HG02759 (cell line): ENCODE results near the gene INSC.
A peak's percentile ranks its signal among the peaks of the same experiment; 100 is the strongest.

Experiments used
- ATAC-seq: cut with Tn5 transposase; IDR thresholded peaks from one replicate; pipeline ENCODE4 v1.9.1; 2021; ENCODE audit warnings: mild to moderate bottlenecking, moderate library complexity; ENCODE audit not compliant: unreplicated experiment

The INSC gene

DNA sequence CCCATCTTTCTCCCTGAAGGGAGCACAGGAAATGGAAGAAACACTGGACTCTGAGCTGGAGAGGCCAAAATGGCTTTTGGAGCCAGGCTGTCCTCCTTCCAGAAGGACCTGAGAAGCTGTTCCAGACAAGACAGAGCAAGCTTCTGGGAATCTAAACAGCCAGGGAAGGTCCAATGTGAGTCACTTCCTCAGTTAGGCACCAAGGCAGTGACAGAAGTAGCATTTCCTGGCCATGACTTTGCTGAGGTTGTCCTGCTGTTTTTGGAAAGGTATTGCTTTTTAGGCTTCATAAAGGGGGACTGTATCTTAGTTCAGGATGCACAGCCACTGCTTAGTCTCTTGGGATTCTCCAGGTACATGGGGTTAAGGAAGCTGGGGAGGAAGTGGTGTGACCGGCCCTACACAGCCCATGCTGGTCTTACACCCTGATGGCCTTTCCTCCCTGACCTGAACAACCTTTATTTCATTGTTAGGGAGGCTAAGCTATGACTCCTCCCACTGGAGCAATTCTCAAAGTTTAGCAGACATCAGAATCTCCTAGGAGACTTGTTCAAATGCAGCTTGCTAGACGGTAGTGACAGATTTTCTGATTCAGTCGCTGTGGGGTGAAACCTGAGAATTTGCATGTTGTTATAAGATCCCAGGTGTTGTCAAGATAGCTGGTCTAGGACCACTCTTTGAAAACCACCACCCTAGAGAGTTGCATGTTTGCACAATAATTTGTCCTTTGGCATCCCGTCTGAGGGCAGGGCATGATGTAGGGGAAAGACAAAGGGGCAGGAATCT, 6.8 kb upstream of the INSC start:
- peak; percentile 64 for ATAC-seq

- no peak for ATAC-seq
Observed at GRCh38 chr11:15108592-15109130, 6.1 kb upstream of the INSC start.

- ATAC-seq: no peak
Observed at GRCh38 chr11:15109602-15110001, 5.1 kb upstream of the INSC start.

GRCh38 chr11:15111215-15111614, 3.5 kb upstream of the INSC start:
- ATAC-seq: no peak

DNA sequence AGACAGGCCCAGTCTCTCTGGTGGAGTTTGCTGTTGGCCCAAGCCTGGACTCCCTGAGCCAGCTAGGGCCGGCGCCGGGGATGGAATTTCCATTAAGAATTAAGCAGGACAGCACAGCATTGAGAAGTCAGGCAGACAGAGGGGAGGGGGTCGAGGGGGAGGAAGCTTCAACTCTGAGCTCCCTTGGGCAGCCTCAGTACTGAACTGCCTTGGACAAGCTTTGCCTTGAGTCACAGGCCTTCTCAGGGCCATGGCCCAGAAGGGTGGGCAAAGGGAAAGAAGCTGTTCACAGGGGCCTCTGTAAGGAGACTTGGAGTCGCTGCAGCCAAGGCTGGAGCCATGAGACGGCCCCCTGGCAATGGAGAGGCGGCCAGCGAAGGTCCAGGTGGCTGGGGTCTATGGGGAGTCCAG, 2.6 kb upstream of the INSC start:
- ATAC-seq: no peak

GRCh38 chr11:15113381-15113780, 1.3 kb upstream of the INSC start:
- ATAC-seq: peak; percentile 93

- ATAC-seq: no peak
Observed at GRCh38 chr11:15115686-15116085, 963 bp downstream of the INSC start.

DNA sequence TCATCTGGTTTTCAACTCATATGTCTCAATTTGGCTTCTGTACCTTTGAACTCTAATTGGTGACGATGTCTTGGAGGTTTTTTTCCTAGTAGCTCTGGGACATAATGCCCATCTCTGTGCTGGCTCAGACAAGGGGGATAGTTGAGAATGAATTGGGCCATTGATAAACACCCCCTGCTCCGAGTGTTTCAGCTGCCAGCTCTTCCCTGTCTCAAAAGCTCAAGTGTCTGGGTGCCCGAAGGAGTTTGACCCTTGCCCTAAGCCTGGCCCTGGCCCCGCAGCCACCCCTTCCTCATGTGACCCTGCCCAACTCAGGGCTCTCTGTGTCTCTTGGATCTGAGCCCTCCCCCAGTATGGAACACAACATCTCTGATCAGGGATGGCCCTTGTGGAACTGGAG, 3.0 kb downstream of the INSC start:
- no peak for ATAC-seq

DNA sequence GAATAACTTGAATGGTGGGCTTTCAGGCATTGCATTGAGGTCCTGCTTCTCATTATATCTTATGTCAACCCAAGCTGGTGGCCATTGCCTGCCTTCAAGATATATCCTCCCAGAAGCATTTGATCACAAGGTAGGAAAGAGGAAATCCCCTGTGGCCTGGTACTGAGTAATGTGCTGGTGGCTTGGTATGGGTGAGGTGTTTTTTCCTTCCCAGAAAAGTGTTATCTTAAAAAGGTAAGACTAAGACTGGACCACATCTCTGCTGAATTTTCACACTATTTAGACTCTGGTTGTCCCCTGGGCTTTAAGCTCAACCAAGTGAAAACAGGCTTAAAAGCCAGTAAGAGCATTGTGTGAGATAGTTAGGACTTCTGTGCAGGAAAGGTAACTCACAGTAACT, 3.7 kb downstream of the INSC start:
- ATAC-seq: no peak

- ATAC-seq: no peak
Observed at GRCh38 chr11:15119352-15119751, 4.6 kb downstream of the INSC start.

GRCh38 chr11:15119826-15120225, 5.1 kb downstream of the INSC start:
- ATAC-seq: no peak

DNA sequence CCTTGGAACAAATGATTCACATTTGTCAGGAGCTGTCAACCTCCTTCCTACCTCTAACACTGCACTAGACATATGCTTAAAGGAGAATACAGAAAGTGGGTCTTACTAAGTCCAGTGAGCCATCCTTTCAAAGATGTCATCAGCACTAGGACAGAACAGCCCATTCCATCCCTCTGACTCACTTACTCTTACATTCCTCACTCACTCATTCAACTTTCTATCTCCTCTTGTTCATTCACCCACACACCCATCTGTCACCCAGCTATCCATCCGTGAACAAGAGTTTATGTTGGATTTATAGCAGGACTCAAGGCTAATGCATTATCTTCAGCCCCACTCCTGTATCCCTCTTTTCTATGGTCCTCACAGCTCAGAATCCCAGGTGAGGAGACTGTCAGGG, 9.1 kb downstream of the INSC start:
- no peak for ATAC-seq

DNA sequence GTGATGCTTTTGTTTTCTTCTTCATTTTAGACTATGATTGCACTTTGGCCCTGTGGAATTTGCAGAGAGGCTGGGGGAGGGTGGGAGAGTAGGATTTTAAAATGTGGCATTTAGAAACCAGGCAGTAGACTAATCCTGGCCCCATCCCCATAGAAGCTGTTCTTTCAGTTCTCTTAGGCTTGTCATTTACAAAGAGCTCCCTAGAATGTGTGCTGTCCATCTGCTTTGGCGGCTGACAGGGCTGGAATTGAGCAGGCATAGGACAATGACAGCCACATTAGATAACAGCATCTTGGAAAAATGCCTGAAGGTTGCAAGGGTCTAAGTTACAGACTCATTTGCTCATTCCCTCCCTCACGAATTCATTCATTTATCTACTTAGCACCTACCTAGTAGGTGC, 9.8 kb downstream of the INSC start:
- ATAC-seq: no peak

GRCh38 chr11:15127341-15127740, 12.6 kb downstream of the INSC start:
- ATAC-seq: no peak

DNA sequence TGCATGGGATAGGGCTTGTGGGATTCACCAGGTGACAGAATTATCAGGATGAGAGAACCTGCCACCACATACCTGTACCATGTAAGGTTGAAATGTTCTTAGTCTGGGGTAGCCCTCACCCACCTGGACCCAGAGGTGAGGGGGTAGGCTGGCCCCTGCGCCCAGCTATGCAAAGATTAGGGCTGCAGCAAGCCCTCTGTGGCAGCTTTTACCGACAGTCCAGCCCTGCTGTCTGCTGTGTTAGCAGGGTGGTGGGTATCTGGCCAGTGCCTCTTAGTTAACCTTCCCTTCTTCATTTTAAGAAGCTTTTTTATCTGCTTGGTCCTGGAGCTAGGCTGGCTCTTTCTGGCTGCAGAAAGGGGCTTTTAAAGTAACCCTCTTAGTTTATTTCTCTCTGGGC, 13.9 kb downstream of the INSC start:
- no peak for ATAC-seq

GRCh38 chr11:15136166-15136565, 21.4 kb downstream of the INSC start:
- ATAC-seq: no peak

DNA sequence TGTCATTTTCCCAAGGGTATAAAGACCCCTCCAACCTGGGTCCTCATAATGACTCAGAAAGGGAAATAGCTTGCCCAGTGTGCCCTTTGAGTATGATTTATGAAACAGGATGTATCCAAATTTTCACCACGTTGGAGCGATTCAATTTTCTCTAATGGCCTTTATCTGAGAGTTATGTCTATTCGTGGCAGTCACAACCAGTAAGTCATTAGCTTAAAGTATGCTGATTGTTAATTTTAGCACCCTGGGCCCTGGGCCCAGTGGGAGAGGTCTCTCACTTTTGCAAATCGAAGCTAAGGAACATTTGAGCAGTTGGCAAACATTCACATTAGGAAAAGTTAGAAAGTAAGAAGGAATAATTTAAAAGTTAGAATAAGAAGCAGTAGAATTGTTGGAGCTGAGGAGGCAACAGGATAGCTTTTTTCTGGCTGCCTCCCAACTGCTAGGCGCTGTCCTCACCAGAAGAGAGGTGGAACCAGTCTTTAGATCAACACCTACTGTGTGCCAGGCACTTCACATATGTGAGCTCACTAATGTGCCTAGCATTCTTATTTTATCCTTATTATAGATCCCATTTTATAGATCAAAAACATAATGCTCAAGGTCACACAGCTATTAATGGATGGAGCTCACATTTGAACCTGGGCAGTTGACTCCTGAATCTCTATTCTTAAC, 24.5 kb downstream of the INSC start:
- ATAC-seq: no peak

- no peak for ATAC-seq
Observed at GRCh38 chr11:15139958-15140659, 25.4 kb downstream of the INSC start.

GRCh38 chr11:15141381-15141780, 26.7 kb downstream of the INSC start:
- no peak for ATAC-seq

GRCh38 chr11:15142838-15143237, 28.1 kb downstream of the INSC start:
- ATAC-seq: no peak

DNA sequence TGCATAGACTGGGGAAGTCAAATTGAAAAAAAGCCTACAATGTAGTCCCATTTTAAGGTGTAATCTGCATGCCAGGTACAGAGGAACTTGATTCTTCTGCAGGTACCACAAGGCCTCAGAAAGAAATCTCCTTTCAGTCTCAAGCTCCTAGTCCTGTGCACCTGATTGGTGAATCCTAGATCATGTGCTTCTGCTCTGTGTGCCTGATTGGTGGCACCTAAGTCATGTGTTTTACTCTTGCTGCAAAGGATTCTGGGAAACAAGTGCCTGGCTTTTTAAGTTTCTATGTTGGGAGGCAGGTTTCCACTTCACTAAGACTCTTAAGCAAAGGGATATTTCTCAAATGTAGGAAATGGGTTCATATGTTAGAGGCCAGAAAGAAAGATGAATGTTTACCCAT, 29.1 kb downstream of the INSC start:
- ATAC-seq: no peak

DNA sequence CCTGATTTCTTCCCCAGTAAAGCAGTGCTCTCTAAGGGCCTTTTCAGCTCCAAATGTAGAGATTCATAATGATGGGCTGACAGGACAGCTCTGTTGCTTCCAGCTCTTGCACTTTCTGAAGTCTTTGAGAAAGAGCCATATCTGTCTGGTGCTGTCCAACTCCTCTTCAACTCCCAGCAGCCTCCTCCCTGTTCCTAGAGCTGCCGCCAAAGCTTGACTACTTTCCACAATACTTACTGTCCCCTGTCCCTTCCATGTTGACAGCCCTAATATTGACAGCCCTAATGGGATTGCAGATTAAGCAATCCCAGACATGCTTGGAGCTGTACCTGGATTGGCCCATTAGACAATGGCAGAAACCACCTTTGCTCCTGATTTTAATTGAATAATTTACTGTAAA, 29.6 kb downstream of the INSC start:
- ATAC-seq: no peak
